Fibroblast of pulmonary artery (primary cell): Measurements from ENCODE around the gene SH3GLB1.

Experiments used
- DNase-seq: peaks from one replicate; pipeline ENCODE4 v3.0.0-alpha.2; 2010; ENCODE audit warnings: low read depth
- H3K4me3 ChIP-seq: replicated peaks from 2 replicates; pipeline ENCODE4 v1.5.1; 2011; ENCODE audit warnings: low read depth, mild to moderate bottlenecking, control low read depth, low read length, moderate library complexity
- CTCF ChIP-seq: IDR thresholded peaks from 2 replicates; pipeline ENCODE4 v1.5.1; 2011; ENCODE audit warnings: mild to moderate bottlenecking, control low read depth, low read length, inconsistent platforms; ENCODE audit errors: missing control alignments

The SH3GLB1 gene

GRCh38 chr1:86756062-86756406 is 51.7 kb downstream of the SH3GLB1 start:
- DNase-seq, result no peak
- TF ChIP-seq CTCF, result no peak
- no peak overlapping the region for H3K4me3 ChIP-seq

GRCh38 chr1:86757272-86757984 is 53.1 kb downstream of the SH3GLB1 start:
- peak; percentile 93 for DNase-seq
- no peak for TF ChIP-seq CTCF
- H3K4me3 ChIP-seq, result no peak overlapping the region

GRCh38 chr1:86758570-86758969 is 54.2 kb downstream of the SH3GLB1 start:
- DNase-seq, result no peak
- no peak for TF ChIP-seq CTCF
- no peak overlapping the region for H3K4me3 ChIP-seq

GRCh38 chr1:86760199-86760598 is 55.8 kb downstream of the SH3GLB1 start:
- no peak for TF ChIP-seq CTCF

GRCh38 chr1:86762336-86762735 is 58.0 kb downstream of the SH3GLB1 start:
- DNase-seq, result no peak
- TF ChIP-seq CTCF, result no peak
- no peak overlapping the region for H3K4me3 ChIP-seq

More at GRCh38 chr1:86760199-86760598, 55.8 kb downstream of the SH3GLB1 start:
- DNase-seq, result no peak
- no peak overlapping the region for H3K4me3 ChIP-seq

- DNase-seq, result no peak
- no peak overlapping the region for H3K4me3 ChIP-seq
- no peak for TF ChIP-seq CTCF
Observed at GRCh38 chr1:86764523-86764922, 60.1 kb downstream of the SH3GLB1 start.

GRCh38 chr1:86765073-86765472 is 60.7 kb downstream of the SH3GLB1 start:
- no peak for DNase-seq
- H3K4me3 ChIP-seq, result no peak overlapping the region
- TF ChIP-seq CTCF, result no peak
